HG03097 (cell line): ENCODE results near the gene RFK.
"Not testable (repeated sequence)": the region's sequence is repeated elsewhere in the genome, so short reads cannot be mapped to it uniquely, and the experiment has no call there.

ENCODE experiments used
- ATAC-seq: cut with Tn5 transposase; IDR thresholded peaks from one replicate; pipeline ENCODE4 v1.9.1; 2021; ENCODE audit not compliant: unreplicated experiment, low FRiP score

The RFK gene

GRCh38 chr9:76373173-76373783, 20.9 kb downstream of the RFK start:
- no peak for ATAC-seq

- no peak for ATAC-seq
Observed at GRCh38 chr9:76372336-76372735, 21.9 kb downstream of the RFK start.

- no peak for ATAC-seq
Observed at GRCh38 chr9:76371901-76372300, 22.3 kb downstream of the RFK start.

- no peak for ATAC-seq
Observed at GRCh38 chr9:76370396-76371023, 23.7 kb downstream of the RFK start.

GRCh38 chr9:76369583-76369982, 24.6 kb downstream of the RFK start:
- no peak for ATAC-seq

- no peak for ATAC-seq
Observed at GRCh38 chr9:76366275-76366674, 28.0 kb downstream of the RFK start.

- ATAC-seq, result no peak
Observed at GRCh38 chr9:76365028-76365427, 29.2 kb downstream of the RFK start.

- ATAC-seq, result no peak
Observed at GRCh38 chr9:76363032-76363395, 31.2 kb downstream of the RFK start.

- ATAC-seq, result not testable (repeated sequence)
Observed at GRCh38 chr9:76362332-76363031, 31.7 kb downstream of the RFK start.

- ATAC-seq, result no peak
Observed at GRCh38 chr9:76359766-76360165, 34.5 kb downstream of the RFK start.

GRCh38 chr9:76359365-76359764, 34.9 kb downstream of the RFK start:
- no peak for ATAC-seq

GRCh38 chr9:76358628-76359280, 35.5 kb downstream of the RFK start:
- ATAC-seq, result no peak

- ATAC-seq, result no peak
Observed at GRCh38 chr9:76357555-76357954, 36.7 kb downstream of the RFK start.

- ATAC-seq, result no peak
Observed at GRCh38 chr9:76355886-76356285, 38.3 kb downstream of the RFK start.

- no peak for ATAC-seq
Observed at GRCh38 chr9:76354221-76354620, 40.0 kb downstream of the RFK start.

GRCh38 chr9:76353280-76353679, 40.9 kb downstream of the RFK start:
- no peak for ATAC-seq

- ATAC-seq, result no peak
Observed at GRCh38 chr9:76352026-76352620, 42.1 kb downstream of the RFK start.

GRCh38 chr9:76351006-76351405, 43.2 kb downstream of the RFK start:
- ATAC-seq, result no peak

- ATAC-seq, result no peak
Observed at GRCh38 chr9:76349865-76350264, 44.4 kb downstream of the RFK start.

GRCh38 chr9:76342858-76343257, 51.4 kb downstream of the RFK start:
- no peak for ATAC-seq

GRCh38 chr9:76342201-76342600, 52.0 kb downstream of the RFK start:
- ATAC-seq, result no peak
